Chondrocyte (in vitro differentiated cells): ENCODE results near the gene DOK7. TPM values are rescaled to one million over a fixed set of nuclear protein-coding genes. Genes with fewer than 3 reads are reported as not detected.

ENCODE experiments used
- DNase-seq: peaks from one replicate; pipeline ENCODE4 v3.0.0; 2021; ENCODE audit warnings: mixed read lengths, low spot score
- H3K27ac Mint-ChIP-seq: one replicate; pipeline ENCODE4 v1.8.0; 2021; ENCODE audit warnings: mild to moderate bottlenecking, moderate library complexity, mixed read lengths; ENCODE audit not compliant: unreplicated experiment
- H3K27me3 Mint-ChIP-seq: 2 replicates; pipeline ENCODE4 v1.8.0; 2021; ENCODE audit warnings: low read depth, mixed read lengths
- H3K36me3 Mint-ChIP-seq: 2 replicates; pipeline ENCODE4 v1.8.0; 2021; ENCODE audit warnings: low read depth, mixed read lengths
- H3K4me1 Mint-ChIP-seq: 2 replicates; pipeline ENCODE4 v1.8.0; 2021; ENCODE audit warnings: low read depth, mild to moderate bottlenecking, mixed read lengths
- H3K4me3 Mint-ChIP-seq: one replicate; pipeline ENCODE4 v1.8.0; 2021; ENCODE audit warnings: mild to moderate bottlenecking, moderate library complexity, mixed read lengths; ENCODE audit not compliant: unreplicated experiment
- H3K9me3 Mint-ChIP-seq: 2 replicates; pipeline ENCODE4 v1.8.0; 2021; ENCODE audit warnings: low read depth, mixed read lengths
- total RNA-seq: library from RNA; stranded (reverse); gene quantifications from 3 replicates; pipeline ENCODE4 v1.2.1, GENCODE V29; 2021
- TF ChIP-seq, protein P1 (sequence below): fragments of 200-600 bp; sonication (generic); IDR thresholded peaks from 2 replicates; pipeline ENCODE4 v1.5.0; 2021; ENCODE audit warnings: antibody characterized with exemption, mild to moderate bottlenecking, moderate library complexity

Gene DOK7
- total RNA-seq, 1 donor from 2014 or later = 0.37 TPM

DNA sequence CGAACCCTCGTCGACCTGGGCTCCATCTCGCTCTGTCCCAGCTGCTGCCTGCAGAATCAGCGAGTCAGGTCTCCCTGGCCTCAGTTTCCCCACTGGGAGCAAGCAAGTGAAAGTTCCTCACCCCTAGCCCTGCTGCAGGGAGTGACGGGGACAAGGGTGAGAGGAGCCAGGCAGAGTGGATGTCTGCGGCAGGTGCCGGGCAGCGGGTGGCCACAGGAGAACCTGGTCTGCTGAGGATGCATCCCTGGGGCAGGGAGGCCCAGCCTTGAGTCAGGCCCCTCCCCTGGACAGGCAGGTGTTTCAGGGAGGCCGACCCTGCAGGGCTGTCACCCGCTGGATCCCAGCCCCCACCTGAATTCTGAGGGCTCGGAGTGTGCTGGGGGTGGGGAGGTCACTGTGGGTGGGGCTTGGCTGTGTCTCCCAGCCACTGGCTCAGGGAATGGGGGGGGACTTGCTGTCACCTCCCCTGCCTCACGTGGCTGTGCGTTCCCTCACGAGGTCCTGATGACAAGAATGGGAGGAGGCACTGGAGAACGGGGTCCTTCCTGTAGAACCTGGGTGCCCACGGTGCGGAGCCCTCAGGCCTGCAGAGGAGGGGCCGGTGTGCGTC lies 35.9 kb downstream of the DOK7 start:
- Mint-ChIP-seq H3K4me3 (no peak overlapping the region), H3K9me3 (no peaks in the 10 kb centered on the region), H3K27ac (no peak overlapping the region), H3K36me3 (peaks cover 3% of the 10 kb centered on the region), H3K27me3 (no peaks in the 10 kb centered on the region), H3K4me1 (no peaks in the 10 kb centered on the region)
- no peak for DNase-seq
- TF ChIP-seq, protein P1, sequence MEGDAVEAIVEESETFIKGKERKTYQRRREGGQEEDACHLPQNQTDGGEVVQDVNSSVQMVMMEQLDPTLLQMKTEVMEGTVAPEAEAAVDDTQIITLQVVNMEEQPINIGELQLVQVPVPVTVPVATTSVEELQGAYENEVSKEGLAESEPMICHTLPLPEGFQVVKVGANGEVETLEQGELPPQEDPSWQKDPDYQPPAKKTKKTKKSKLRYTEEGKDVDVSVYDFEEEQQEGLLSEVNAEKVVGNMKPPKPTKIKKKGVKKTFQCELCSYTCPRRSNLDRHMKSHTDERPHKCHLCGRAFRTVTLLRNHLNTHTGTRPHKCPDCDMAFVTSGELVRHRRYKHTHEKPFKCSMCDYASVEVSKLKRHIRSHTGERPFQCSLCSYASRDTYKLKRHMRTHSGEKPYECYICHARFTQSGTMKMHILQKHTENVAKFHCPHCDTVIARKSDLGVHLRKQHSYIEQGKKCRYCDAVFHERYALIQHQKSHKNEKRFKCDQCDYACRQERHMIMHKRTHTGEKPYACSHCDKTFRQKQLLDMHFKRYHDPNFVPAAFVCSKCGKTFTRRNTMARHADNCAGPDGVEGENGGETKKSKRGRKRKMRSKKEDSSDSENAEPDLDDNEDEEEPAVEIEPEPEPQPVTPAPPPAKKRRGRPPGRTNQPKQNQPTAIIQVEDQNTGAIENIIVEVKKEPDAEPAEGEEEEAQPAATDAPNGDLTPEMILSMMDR = no peak

DNA sequence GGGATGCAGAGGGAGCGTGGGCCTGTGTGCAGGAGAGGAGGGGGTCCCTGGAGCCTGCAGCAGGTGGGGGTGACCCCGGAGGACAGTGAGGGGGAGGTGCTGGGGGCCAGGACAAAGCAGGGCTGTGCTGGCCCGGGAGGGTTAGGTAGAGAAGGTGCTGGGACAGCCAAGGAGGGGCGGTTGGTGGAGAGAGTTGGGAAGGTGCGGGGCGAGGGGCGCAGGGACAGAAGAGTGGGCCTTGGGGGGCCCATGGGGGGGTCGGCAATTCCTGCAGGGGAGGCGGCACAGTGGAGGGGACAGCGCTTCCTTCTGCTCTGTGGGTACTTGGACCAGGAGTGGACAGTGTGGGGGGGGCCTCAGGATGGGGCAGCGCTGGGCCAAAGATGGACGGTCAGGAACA lies 36.6 kb downstream of the DOK7 start:
- Mint-ChIP-seq H3K36me3 (peaks cover 3% of the 10 kb centered on the region), H3K9me3 (no peaks in the 10 kb centered on the region), H3K4me3 (no peak overlapping the region), H3K4me1 (no peaks in the 10 kb centered on the region), H3K27me3 (no peaks in the 10 kb centered on the region), H3K27ac (no peak overlapping the region)
- TF ChIP-seq, protein P1 = no peak
- DNase-seq = no peak

DNA sequence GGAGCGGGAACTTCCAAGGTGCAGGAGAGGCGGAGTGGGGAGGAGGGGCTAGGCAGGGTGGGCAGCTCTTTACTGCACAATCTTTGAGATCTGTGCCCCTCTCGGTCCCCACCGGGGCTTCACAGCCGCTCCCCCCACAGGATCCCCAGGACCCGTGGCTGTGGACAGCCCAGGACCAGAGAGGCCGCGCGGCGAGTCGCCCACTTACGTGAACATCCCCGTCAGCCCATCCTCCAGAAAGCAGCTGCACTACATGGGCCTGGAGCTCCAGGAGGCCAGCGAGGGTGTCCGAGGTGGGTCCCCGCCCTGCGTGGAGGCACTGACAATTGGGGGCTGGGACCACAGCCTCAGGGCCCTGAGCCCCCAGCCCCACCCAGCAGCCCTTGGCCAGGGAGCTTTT lies 37.0 kb downstream of the DOK7 start:
- no peaks in the 10 kb centered on the region for H3K27me3 Mint-ChIP-seq
- TF ChIP-seq, protein P1 = no peak
- no peaks in the 10 kb centered on the region for H3K4me1 Mint-ChIP-seq
- H3K36me3 Mint-ChIP-seq = peaks cover 3% of the 10 kb centered on the region
- H3K4me3 Mint-ChIP-seq = no peak overlapping the region
- no peak for DNase-seq
- H3K9me3 Mint-ChIP-seq = no peaks in the 10 kb centered on the region
- no peak overlapping the region for H3K27ac Mint-ChIP-seq

DNA sequence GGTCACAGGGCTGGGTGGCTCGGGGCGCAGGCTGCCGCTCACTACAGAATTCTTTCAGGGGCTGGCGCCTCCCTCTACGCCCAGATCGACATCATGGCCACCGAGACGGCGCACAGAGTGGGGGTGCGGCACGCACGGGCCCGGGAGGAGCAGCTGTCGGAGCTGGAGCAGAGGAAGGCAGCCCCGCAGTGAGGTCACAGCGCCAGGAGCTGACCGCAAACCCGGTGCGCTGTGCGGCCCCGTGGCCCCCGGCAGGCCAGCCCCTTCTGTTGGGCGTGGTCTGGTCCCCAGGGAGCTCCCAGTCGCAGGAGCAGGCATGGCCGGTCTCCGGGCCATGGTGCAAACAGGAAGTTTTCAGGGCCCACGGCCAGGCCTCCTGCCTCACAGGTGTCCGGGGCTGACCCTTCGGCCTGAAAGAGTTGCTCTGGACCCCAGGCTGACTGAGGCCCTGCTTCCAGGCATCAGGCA lies 37.6 kb downstream of the DOK7 start:
- Mint-ChIP-seq H3K9me3 (no peaks in the 10 kb centered on the region), H3K36me3 (peaks cover 3% of the 10 kb centered on the region), H3K4me3 (no peak overlapping the region), H3K27me3 (no peaks in the 10 kb centered on the region), H3K4me1 (no peaks in the 10 kb centered on the region), H3K27ac (no peak overlapping the region)
- no peak for DNase-seq
- TF ChIP-seq, protein P1 = no peak

DNA sequence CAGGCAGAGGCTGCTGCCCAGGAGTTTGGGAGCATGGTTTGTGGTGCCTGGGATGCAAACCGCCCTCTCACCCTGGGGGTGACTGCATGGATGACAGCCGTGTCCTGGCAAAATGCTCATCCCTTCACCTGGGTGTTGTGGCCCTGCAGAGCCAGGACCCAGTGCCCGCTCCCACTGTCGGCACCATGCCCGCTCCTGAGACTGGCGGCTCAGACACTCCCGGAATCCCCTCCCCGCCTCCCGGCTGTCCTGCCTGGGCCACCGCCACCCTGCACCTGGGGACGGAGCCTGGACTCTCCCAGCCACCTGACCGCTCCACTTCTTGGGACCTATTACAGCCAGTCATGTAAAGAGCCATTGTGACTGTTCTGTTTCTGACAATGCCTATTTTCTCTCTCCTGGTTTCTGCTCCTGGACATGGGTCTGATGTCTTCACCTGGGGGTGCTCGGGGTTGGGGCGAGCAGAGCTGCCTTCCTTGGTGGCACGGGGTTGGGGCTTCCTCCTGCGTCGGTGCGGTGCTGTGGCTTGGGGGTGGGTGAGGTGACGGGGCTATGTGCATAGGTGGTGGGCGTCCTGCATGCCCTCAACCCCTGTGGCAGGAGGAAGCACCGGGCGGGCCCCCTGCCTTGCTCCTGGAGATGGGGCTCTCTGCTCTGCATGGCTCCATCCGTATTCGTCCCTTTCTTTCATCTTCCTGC lies 38.2 kb downstream of the DOK7 start:
- no peak overlapping the region for H3K4me3 Mint-ChIP-seq
- H3K4me1 Mint-ChIP-seq = no peaks in the 10 kb centered on the region
- H3K27ac Mint-ChIP-seq = no peak overlapping the region
- H3K36me3 Mint-ChIP-seq = peaks cover 4% of the 10 kb centered on the region
- TF ChIP-seq, protein P1 = no peak
- DNase-seq = no peak
- H3K27me3 Mint-ChIP-seq = no peaks in the 10 kb centered on the region
- no peaks in the 10 kb centered on the region for H3K9me3 Mint-ChIP-seq
